OCI-LY7 (cell line): ENCODE measurements around the gene IL1RAPL1. TPM values are rescaled to one million over a fixed set of nuclear protein-coding genes. Genes with fewer than 3 reads are reported as not detected.

Experiments used
- BruUV-seq: library from RNA; stranded (reverse); fragments of 400-500 nt; replicated peaks from 2 replicates; lab custom pipeline; 2021; lab: Mats Ljungman, UMichigan
- CTCF ChIA-PET: fragments of 300-600 bp; sonication (Branson Sonifier 250); formaldehyde crosslinking; loops from one replicate; lab custom pipeline; 2022; ENCODE audit warnings: antibody characterized with exemption; ENCODE audit not compliant: unreplicated experiment; lab: Charles Lee
- POLR2A ChIA-PET: fragments of 300-600 bp; sonication (Branson Sonifier 250); formaldehyde crosslinking; loops from one replicate; lab custom pipeline; 2022; ENCODE audit warnings: antibody characterized with exemption; lab: Charles Lee
- DNase-seq: peaks from one replicate; pipeline ENCODE4 v3.0.0-alpha.2; 2015; ENCODE audit warnings: low spot score
- H2AFZ ChIP-seq: fragments of 200-600 bp; sonication (generic), shearing (Covaris generic); 2 replicates; pipeline ENCODE4 v1.6.1; 2014; ENCODE audit warnings: mild to moderate bottlenecking, antibody characterized with exemption, low read length, moderate library complexity
- H3K27ac ChIP-seq: fragments of 200-600 bp; sonication (generic); 2 replicates; pipeline ENCODE4 v1.5.1; 2014; ENCODE audit warnings: mixed run types, low read depth, mild to moderate bottlenecking, moderate library complexity, low read length, inconsistent platforms; ENCODE audit not compliant: poor library complexity, severe bottlenecking
- H3K36me3 ChIP-seq: fragments of 200-600 bp; sonication (generic); 2 replicates; pipeline ENCODE4 v1.6.1; 2014; ENCODE audit warnings: mild to moderate bottlenecking, antibody characterized with exemption, low read length, moderate library complexity, mixed read lengths; ENCODE audit not compliant: insufficient read depth
- H3K4me1 ChIP-seq: fragments of 200-600 bp; sonication (generic); 2 replicates; pipeline ENCODE4 v1.5.1; 2014; ENCODE audit warnings: mild to moderate bottlenecking, low read length; ENCODE audit not compliant: insufficient read depth, poor library complexity, severe bottlenecking
- H3K4me2 ChIP-seq: fragments of 200-600 bp; sonication (generic); 2 replicates; pipeline ENCODE4 v1.6.1; 2014; ENCODE audit warnings: mild to moderate bottlenecking, low read length
- H3K4me3 ChIP-seq: fragments of 200-600 bp; sonication (generic); 2 replicates; pipeline ENCODE4 v1.5.1; 2014; ENCODE audit warnings: mild to moderate bottlenecking, low read depth, low read length; ENCODE audit not compliant: poor library complexity, severe bottlenecking
- H3K79me2 ChIP-seq: fragments of 200-600 bp; sonication (generic); 2 replicates; pipeline ENCODE4 v1.6.1; 2016; ENCODE audit warnings: low read depth, mild to moderate bottlenecking, low read length, moderate library complexity, mixed read lengths; ENCODE audit not compliant: insufficient read depth
- H3K9me2 ChIP-seq: fragments of 200-600 bp; sonication (generic); 2 replicates; pipeline ENCODE4 v1.6.1; 2016; ENCODE audit warnings: mild to moderate bottlenecking, low read length, mixed read lengths; ENCODE audit not compliant: insufficient read depth
- H3K9me3 ChIP-seq: fragments of 200-600 bp; sonication (generic); 2 replicates; pipeline ENCODE4 v1.6.1; 2014; ENCODE audit warnings: mild to moderate bottlenecking, mixed run types, low read length, mixed read lengths
- H4K20me1 ChIP-seq: fragments of 200-600 bp; sonication (generic); 2 replicates; pipeline ENCODE4 v1.6.1; 2014; ENCODE audit warnings: mild to moderate bottlenecking, antibody characterized with exemption, low read length, moderate library complexity, mixed read lengths; ENCODE audit not compliant: insufficient read depth
- CTCF ChIP-seq: fragments of 200-600 bp; sonication (generic); conservative IDR thresholded peaks from 2 replicates; pipeline ENCODE4 v1.5.1; 2014; ENCODE audit warnings: mild to moderate bottlenecking, antibody characterized with exemption, low read length, moderate library complexity, mixed read lengths
- EZH2phosphoT487 ChIP-seq: fragments of 200-600 bp; sonication (generic); IDR thresholded peaks from 2 replicates; pipeline ENCODE4 v1.6.1; 2018; ENCODE audit warnings: low read depth, borderline replicate concordance, mild to moderate bottlenecking, mixed run types, antibody characterized with exemption, low read length, moderate library complexity, mixed read lengths
- intact Hi-C: fragments of 100-400 bp; cut with micrococcal nuclease; formaldehyde crosslinking; loops from one replicate; pipeline ENCODE4 v1.10.0; 2022; ENCODE audit not compliant: unreplicated experiment
- total RNA-seq, 2 experiments: library from RNA; depleted of rRNA in 1 of 2; stranded (reverse); fragments of >200 nt in 1 of 2; shearing (Covaris generic) in 1 of 2; gene quantifications; 2 replicates each; pipeline ENCODE4 v1.2.3, GENCODE V29; 2014 to 2022

Gene IL1RAPL1
- total RNA-seq, 2 experiments from 2014 or later = not detected

- no peak for DNase-seq
- no peaks in the 10 kb centered on the region for H3K36me3 ChIP-seq
- H3K4me2 ChIP-seq = no peak overlapping the region
- no peak overlapping the region for H3K27ac ChIP-seq
- intact Hi-C loops = no loop called here
- H3K9me2 ChIP-seq = no peaks in the 10 kb centered on the region
- no peaks in the 10 kb centered on the region for H3K79me2 ChIP-seq
- POLR2A ChIA-PET = interaction anchor here (1.2 kb wide), 1 partner anchor 9 kb away, joined by 3 read pairs; no protein-coding TSS in a partner anchor
- no peaks in the 10 kb centered on the region for H3K9me3 ChIP-seq
- no peaks in the 10 kb centered on the region for H4K20me1 ChIP-seq
- TF ChIP-seq CTCF (no peak), EZH2phosphoT487 (no peak)
- CTCF ChIA-PET = no interaction called here
- BruUV-seq = no TSS peak
- no peak overlapping the region for H3K4me3 ChIP-seq
- H3K4me1 ChIP-seq = no peaks in the 10 kb centered on the region
- no peak overlapping the region for H2AFZ ChIP-seq
Observed at GRCh38 chrX:28595346-28595745, 8.1 kb downstream of the IL1RAPL1 start.

GRCh38 chrX:28599957-28600356 is 12.7 kb downstream of the IL1RAPL1 start:
- Histone ChIP-seq H3K36me3 (no peaks in the 10 kb centered on the region), H3K9me3 (no peaks in the 10 kb centered on the region), H3K9me2 (no peaks in the 10 kb centered on the region), H3K4me2 (no peak overlapping the region), H3K4me1 (no peaks in the 10 kb centered on the region), H2AFZ (no peak overlapping the region), H4K20me1 (no peaks in the 10 kb centered on the region), H3K4me3 (no peak overlapping the region), H3K79me2 (no peaks in the 10 kb centered on the region), H3K27ac (no peak overlapping the region)
- no peak for DNase-seq
- BruUV-seq = no TSS peak
- intact Hi-C loops = no loop called here
- ChIA-PET POLR2A (no interaction called here), CTCF (no interaction called here)
- TF ChIP-seq EZH2phosphoT487 (no peak), CTCF (no peak)

GRCh38 chrX:28609003-28609402 is 21.8 kb downstream of the IL1RAPL1 start:
- DNase-seq = no peak
- ChIA-PET CTCF (no interaction called here), POLR2A (interaction anchor here (0.6 kb wide), 1 partner anchor 105 kb away, joined by 3 read pairs; no protein-coding TSS in a partner anchor)
- no peaks in the 10 kb centered on the region for H3K9me2 ChIP-seq
- no peaks in the 10 kb centered on the region for H3K36me3 ChIP-seq
- H3K4me1 ChIP-seq = no peaks in the 10 kb centered on the region
- no peak overlapping the region for H3K4me2 ChIP-seq
- BruUV-seq = no TSS peak
- no peaks in the 10 kb centered on the region for H4K20me1 ChIP-seq
- H3K4me3 ChIP-seq = no peak overlapping the region
- no peaks in the 10 kb centered on the region for H3K79me2 ChIP-seq
- intact Hi-C loops = no loop called here
- H3K27ac ChIP-seq = no peak overlapping the region
- H3K9me3 ChIP-seq = no peaks in the 10 kb centered on the region
- TF ChIP-seq EZH2phosphoT487 (no peak), CTCF (no peak)
- H2AFZ ChIP-seq = no peak overlapping the region
